Germinal center (tissue), 1 donor: ENCODE results near the gene ANKRD6.

Experiments used
- DNase-seq: peaks from one replicate; pipeline ENCODE4 v3.0.0; 2012; ENCODE audit warnings: mixed read lengths, low spot score

Gene ANKRD6

DNA sequence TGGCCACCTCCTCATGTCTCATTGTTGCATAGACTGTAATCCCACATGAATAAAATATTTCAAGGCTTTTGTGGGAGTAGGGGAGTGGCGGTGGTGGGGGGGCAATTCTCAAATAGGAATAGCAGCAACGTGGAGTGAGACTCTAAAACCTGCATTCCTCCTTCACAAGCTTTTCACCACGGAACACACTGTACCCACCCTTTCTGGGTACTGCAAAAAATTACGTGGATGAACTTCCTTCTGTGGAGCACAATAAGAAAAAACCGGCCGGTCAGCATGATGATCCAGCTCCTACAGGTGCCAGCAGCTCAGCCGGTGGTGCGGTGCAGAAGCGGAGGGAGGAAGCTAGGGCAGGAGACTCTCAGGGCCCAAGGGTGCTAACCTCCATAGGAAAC is 19.9 kb upstream of the ANKRD6 start:
- no peak for DNase-seq

DNA sequence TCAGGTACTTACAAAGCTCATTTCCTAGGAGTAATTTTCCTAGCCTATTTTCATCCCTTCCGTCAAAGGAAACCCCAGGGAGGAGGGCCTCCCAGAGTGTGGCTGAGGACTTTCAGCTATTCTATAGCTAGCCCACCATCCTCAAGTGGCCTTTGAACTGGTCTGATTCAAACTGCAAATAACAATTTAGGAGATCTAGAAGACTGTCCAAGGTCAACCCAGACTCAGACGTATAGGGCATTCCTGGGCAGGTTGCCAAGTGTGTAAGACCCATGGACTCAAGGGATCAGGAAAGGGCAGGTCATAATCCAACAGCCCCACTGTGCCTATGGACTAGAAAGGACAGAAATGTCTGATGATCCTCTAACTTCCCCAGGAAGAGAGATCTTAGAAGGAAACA is 18.7 kb upstream of the ANKRD6 start:
- DNase-seq: no peak

DNA sequence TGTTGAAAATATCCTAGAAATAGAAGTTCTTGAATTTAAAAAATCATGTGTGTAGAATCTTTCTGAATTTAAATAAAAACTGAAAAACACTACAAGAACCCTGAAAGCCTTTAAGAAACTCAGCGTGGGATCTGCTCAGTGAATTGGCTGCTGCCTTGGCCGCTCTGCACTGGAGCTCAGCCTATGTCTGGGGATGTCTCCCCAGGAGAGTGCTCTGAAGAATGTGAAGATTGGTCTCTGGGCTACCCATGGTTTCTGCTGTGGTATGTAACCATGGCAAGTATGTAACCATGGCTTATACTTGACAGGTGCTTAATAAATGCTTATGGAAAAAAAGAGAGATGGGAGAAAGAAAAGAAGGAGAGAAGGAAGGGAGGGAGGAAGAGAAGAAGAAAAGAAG is 17.8 kb upstream of the ANKRD6 start:
- DNase-seq: no peak

DNA sequence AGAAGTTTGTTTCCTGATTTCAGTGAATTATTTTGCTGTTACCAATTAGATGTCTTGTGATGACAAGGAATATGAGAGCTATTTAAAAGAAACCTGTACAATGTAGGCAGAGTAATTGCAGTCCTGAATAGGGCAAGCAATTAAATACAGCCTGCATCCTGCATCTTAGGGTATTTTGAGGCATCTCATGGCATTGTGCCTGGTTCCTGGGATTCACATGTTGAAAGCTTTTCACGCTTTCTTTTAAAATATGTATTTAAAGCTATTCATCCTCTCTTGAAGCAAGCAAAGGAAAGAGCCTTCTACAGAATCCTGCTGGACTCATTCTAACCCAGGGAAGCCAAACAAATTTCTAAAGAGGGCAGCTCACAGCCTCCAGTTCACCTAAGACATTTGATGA is 16.2 kb upstream of the ANKRD6 start:
- DNase-seq: no peak

DNA sequence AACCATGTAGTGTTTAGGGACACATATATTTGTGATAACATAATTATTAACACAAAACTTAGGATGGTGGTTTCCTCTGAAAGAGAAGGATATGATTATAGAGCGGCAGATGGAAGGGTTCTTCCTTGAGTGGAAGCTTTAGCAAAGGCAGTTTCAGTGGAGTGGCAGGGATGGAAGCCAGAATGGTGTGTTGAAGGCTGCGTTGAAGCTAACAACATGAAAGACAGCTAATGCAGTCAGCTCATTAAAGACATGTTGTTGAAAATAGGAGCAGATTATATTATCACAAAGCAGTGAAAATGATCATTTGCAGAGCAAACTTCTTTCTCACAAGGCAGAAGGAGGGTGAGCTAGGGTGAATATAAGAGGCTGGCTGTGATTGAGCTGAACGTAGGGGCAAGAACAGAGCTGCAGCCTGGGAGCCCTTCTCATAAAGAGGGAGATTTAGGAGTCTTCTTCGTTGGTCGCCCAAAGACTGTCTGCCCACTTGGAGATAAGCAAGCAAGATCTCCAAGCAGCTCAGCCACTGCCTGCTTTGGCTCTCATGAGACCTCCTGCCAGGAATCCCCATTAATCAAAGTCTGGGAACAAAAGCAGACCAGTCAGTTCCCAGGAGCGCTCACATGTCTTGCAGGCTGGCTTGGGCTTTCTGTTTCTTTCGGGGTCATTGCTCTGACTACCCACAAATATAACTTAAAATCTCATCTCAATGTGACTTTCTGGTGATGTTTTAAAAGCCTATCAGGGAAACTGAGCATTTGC is 2.6 kb upstream of the ANKRD6 start:
- no peak for DNase-seq

DNA sequence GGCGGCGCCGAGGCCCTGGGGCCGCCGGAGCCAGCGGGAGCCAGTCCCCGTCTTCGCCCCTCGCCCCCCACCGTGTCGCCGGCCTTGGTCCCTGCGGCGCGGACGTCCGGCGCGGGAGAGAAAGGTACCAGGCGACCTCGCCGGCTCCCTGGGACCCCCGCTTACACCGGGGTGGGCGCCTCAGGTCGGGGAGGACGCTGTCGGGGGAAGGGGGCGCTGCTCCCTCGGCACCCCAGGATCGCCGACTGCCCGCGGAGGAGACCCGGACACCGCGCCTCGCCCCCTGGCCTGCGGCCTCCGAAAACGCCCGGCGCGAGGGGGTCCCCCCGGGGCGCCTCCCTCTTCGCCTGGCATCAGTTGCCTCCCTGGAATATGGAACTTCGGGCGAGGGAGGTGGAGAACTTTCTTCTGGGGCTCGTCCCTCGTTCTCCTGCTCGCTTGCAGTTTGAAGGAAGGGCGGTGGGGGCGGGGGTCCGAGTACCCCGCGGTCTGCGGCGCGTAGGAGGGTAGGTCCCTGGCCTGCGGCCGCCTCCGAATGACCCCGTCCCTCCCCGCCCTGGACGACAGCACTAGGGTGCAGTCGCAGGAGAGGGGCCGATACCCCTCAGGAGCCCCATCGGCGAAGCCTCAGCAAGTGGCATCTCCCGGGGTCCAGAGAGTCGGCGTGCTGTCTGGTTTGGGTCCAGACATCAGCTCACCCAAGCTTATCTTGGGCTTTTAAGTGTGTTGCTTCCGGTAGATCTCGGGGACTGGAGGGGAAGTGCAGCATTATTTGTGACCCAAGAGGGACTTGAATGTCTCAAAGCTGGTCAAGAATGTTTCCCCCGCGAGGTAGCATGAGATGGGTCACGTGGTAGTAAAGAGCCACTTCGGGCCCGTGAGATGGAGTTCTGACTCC is 549 bp downstream of the ANKRD6 start:
- peak; percentile 32 for DNase-seq

DNA sequence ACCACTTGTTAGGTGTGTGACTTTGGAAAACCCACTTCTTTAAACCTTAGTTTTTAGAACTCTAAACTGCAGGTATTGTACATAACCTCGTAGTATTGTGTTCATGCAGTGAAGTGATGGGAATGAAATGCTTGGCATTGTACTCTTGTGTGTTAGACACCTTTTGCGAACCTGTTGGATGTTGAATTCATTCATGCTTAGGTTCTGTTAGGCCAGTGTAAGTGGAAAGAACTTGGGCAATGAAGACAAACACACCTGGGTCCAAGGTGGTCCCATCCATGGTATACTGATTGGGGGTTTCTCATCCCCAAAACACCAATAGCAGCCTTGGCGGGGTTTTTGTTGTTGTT is 1.2 kb downstream of the ANKRD6 start:
- no peak for DNase-seq

DNA sequence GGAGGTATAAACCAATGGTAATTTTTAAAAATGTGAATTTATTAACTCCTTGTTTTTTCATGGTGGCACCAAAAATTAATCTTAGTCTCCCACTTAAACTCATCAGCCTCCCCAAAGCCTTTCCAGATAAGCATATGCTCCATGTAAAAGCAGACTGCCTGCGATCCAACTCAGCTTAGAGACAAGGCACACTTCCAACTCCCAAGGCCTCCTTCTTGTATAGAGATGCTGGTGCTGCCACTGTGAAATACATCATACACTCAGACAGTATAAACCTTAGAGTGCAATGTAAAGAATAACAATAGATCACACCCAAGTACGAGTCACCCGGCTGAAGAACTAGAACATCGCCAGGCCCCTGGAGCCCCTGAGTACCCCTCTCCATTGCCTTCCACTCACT is 2.0 kb downstream of the ANKRD6 start:
- DNase-seq: no peak

DNA sequence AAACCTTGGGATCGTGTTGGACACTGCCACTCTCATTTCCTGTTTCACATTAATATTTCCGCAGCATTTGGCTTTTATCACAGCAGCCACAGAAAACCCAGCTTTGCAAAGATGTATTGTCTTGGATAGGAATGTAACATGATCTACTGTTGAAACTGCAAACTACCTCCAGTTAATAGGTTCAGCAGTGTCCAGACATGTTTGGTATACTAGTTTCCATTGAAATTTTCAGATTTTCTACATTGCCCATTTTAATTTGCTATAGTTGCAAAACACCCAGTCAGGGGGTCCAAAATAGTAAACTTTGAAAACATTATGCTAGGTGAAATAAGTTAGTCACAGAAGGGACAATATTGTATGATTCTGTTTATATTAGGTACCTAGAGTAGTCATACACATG is 3.3 kb downstream of the ANKRD6 start:
- no peak for DNase-seq

DNA sequence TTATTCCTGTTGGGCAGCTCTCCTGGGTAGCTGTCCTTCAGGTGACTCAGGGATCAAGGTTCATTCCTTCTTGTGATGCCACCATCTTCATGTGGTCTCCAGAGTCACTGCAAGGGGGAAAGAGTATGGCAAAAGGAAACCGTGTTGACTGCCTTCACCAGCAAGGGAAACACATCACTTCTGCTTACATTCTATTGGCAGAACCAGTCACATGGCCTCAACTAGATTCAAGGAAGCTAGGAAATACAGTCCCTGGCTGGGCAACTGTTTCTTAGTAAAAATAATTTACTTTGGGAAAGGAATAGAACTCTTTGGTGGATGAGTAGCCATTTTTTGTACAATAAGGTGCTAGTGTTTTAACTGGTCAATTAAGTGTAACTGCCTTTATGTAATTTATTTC is 5.3 kb downstream of the ANKRD6 start:
- DNase-seq: no peak

DNA sequence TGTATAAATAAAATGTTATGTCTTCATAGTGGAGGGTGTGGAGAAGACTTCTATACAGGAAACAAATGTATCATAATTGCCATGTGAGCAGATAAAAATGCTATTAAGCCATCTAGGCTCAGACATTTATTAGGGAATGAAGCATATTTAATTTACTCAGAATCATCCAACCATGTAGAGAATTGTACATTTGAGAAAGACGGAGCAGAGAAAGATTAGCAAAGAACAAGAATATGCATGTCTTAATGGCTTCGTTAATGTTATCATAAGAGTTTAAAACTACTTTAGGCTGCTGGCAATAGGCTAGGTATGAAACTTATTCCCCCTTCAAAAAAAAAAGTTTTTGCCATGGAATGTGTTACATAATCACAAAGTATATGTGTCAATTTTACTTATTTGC is 6.1 kb downstream of the ANKRD6 start:
- no peak for DNase-seq

DNA sequence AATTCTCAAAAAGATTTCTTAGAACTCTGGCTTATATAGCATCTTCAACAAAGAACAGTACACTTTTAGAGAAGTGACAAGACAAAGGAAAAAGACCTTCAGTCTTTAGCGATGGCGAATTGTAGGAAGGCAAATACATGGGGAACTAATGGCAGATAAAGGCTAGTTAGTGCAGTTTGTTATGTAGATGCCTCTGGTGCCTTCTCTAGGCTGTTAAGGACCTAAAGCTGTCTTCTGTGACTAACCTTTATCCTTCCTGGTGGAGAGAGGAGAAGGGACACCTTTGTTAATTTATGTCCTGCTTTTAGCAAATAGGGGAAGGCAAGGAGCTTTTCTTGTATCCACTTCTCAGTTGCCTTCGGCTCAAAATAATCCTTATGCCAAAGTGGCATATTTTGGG is 7.2 kb downstream of the ANKRD6 start:
- no peak for DNase-seq

DNA sequence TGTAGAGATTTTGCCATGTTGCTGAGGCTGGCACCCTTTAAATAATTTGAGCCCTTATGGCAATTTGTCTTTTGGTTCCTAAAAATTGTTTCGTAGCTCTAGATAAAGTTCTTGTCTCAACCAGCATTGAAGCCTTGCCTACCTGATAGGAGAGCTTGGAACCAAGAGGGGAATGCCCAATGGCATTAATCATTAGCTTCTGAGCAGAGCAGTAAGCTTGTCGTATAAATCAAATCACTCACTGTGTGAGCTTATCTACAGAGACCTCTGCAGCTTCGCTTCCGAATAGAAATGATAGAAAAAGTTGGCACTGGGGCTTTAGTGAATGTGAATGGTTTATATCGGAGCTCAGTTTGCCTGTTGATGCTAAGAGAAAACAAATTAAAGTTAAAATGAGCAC is 10.7 kb downstream of the ANKRD6 start:
- no peak for DNase-seq

DNA sequence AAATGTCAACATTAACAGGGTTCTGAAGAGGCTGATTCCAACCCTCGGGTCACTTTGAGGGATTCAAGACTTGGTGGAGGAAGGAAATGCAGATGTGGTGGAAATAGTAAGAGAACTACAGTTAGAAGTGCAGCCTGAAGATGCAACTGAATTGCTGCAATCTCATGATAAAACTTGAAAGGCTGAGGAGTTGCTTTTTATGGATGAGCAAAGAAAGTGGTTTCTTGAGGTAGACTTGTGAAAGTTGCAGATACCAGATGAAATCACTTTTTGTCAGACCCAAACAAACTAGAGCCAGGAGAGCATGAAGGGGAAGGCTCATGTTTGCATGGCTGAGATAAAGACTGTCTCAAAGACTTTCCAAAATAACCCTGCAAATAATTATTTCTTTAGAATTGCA is 16.2 kb downstream of the ANKRD6 start:
- DNase-seq: no peak

DNA sequence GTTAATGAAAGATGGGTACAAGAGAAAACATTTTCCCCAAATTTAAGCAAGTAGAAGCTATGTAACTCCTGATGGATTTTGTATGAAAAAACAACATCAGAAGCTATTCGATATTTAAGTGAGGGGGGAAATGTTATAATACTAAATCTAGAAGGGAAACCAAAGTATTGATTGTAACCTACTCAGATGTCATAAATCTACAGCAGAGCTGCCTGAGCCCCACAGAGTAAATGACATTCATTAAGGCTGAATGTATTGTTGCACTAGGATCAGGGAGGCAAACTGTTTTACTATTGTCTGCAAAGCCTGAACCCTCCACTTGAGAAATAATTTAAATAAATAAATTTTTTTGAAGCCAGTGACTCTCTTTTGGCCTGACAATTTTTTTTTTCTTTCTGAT is 19.3 kb downstream of the ANKRD6 start:
- DNase-seq: no peak

DNA sequence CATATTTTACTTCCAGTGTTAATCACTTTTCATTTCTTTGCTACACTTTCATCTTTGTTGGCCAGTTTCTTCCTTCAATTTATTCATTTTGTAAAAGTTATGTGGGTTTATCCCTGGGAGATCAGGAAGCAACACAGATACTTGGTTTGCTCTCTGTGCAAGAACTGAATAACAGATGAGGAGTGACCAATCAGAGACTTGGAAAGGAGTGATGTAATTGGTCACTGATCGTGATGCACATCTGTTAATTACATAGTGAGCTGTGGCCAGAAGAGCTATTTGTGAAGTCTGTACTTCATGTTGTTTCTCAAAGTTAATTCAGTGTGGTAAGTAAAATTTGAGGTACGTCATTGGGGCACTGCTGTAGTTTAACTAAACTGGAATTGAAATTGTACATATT is 21.3 kb downstream of the ANKRD6 start:
- peak; percentile 9 for DNase-seq

DNA sequence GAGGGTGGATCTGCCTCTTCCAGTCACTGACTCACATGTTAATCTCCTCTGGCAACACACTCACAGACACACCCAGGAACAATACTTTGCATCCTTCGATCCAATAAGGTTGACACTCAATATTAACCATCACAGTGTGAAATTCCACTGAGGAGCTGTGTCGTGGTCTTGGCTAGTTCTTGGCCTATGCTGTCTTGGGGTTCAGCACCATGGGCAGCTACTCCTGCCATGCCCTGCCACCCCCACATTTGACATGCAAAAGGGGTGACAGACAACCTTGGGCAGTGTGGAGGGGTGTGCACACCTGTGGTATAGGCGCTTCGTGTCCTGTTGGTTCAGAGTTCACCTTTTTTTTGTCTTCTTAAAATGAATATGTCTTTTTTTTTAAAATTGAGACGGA is 25.8 kb downstream of the ANKRD6 start:
- no peak for DNase-seq

DNA sequence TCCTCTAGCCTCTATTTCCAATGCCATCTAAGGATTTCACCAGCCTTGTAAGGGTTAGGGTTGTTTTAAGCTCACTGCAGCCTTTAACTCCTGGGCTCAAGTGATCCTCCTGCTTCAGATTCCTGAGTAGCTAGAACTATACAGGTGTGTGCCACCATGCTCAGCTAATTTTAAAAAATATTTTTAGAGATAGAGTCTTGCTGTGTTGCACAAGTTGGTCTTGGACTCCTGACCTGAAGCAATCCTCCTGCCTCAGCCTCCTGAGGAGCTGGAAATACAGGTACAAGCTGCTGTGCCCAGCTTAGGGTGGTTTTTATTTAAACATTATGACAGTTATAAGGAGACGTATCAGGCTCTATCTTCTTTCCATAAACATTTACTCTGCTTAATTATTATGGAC is 26.5 kb downstream of the ANKRD6 start:
- no peak for DNase-seq

DNA sequence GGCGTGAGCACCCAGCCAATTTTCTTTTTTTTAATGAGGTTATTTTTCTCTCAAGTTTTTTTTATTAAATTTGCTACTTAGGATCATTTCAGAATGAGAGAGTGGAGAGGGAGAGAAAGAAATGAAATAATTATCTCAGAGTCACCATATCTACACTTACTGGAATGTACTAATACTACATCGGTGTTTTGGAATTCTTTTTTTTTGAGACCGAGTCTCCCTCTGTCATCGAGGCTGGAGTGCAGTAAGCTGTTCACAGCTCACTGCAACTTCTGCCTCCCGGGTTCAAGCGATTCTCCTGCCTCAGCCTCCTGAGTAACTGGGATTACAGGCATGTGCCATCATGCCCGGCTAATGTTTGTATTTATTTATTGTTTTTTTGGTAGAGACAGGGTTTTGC is 27.8 kb downstream of the ANKRD6 start:
- DNase-seq: no peak

DNA sequence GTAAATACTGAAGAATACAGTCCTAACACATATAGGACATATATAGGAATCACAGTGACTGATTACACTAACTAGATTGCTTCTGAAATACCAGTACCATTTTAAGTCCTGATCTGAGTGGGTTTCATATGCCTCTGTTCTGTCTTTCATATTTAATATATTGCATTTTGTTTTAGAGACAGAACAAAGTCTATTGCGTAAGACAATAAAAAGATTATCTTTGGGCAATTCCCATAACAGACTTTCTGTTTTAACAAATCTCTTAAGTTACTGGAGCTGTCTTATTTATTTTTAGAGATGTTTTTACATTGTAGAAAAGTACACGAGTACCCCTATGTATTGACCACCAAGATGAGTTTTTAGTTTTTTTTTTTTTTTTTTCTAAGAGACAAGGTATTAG is 29.6 kb downstream of the ANKRD6 start:
- no peak for DNase-seq

DNA sequence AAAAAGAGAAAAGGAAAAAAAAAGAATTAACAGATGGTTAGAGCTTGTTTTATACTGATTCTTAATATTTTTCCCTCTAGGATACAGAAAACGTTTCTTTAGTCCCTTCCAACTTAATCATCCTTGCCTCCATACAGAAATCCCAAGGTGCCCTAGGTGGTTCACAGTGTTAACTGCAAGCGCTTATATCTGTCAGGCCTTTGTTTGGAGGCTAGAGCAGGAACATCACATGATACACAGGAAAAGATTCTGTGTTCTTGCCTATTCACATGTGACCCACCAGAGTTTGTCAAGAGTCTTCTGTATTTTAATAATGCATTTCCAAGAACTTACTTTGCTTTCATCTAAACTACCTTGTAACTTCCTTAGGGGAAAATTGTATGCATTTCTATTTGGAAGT is 31.3 kb downstream of the ANKRD6 start:
- DNase-seq: no peak

DNA sequence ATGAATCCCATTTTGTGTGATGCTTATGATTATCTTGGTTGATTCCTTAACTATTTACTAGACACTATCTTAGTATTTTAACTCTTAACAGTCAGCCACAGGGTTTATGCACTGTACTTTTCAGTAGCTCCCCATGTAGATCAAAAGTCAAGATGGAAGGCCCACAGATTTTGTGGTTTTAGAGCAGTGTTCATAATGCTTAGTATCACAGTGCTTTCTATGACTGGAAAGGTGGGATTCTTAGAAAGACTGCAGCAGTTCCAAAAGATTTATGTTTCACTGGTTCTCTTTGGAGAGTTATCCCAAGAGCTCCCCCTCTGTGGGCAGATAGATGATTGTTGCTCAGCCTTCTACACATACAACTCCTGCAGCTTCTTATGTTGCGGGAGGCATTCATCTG is 34.5 kb downstream of the ANKRD6 start:
- no peak for DNase-seq

DNA sequence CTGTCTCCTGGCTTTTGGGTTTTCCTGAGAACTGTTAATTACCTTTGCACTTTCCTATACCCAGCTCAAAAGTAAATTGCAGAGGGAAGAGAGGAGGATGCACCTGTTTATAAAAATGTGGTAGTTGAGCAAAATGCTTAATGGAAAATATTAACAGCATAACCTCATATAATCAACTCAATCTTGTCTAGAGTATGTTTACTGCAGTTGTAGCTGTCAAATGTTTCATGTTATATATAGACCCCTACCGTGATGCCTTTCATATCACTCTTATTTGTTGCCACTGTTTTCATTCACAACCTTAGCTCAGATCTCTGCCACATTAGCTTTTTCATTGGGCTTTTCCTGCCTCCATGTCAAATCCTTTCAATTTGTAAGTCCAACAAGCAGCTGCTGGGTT is 36.0 kb downstream of the ANKRD6 start:
- no peak for DNase-seq
